Activated CD4-positive, alpha-beta T cell treated with anti-CD3 and anti-CD28 coated beads for 36 hours (primary cell): ENCODE data around the gene CFAP100. TPM values are rescaled to one million over a fixed set of nuclear protein-coding genes. Genes with fewer than 3 reads are reported as not detected.

Source experiments
- ATAC-seq: fragments of 200-7000 bp; cut with Tn5 transposase; one replicate; pipeline ENCODE4 v1.10.0; 2021; ENCODE audit warnings: mild to moderate bottlenecking, moderate library complexity
- CTCF ChIA-PET: fragments of 350-600 bp; sonication (Branson Sonifier 250); formaldehyde crosslinking; loops from one replicate; lab custom pipeline; 2021; ENCODE audit warnings: antibody characterized with exemption; lab: Charles Lee
- POLR2A ChIA-PET: fragments of 350-600 bp; sonication (Branson Sonifier 250); formaldehyde crosslinking; loops from one replicate; lab custom pipeline; 2021; ENCODE audit warnings: antibody characterized with exemption, inconsistent platforms; lab: Charles Lee
- DNase-seq: peaks from one replicate; pipeline ENCODE4 v3.0.0-alpha.2; 2020
- H3K27ac Mint-ChIP-seq: one replicate; pipeline ENCODE4 v1.8.0; 2021; ENCODE audit warnings: mixed read lengths
- H3K27me3 Mint-ChIP-seq: one replicate; pipeline ENCODE4 v1.8.0; 2021; ENCODE audit warnings: mixed read lengths
- H3K36me3 Mint-ChIP-seq: one replicate; pipeline ENCODE4 v1.8.0; 2021; ENCODE audit warnings: low read depth, mixed read lengths
- H3K4me1 Mint-ChIP-seq: one replicate; pipeline ENCODE4 v1.8.0; 2021; ENCODE audit warnings: mixed read lengths
- H3K4me3 Mint-ChIP-seq: one replicate; pipeline ENCODE4 v1.8.0; 2021; ENCODE audit warnings: mild to moderate bottlenecking, moderate library complexity, mixed read lengths
- H3K9me3 Mint-ChIP-seq: one replicate; pipeline ENCODE4 v1.8.0; 2021; ENCODE audit warnings: low read depth, mixed read lengths
- intact Hi-C, 2 experiments: fragments of 100-400 bp; cut with DNase I in 1 of 2; cut with micrococcal nuclease in 1 of 2; formaldehyde crosslinking; loops; one replicate each; pipeline versions ENCODE4 v1.14.2 to v1.15.1; 2022 to 2024; cut with DNase I, micrococcal nuclease
- total RNA-seq, 2 experiments: library from RNA; stranded (reverse); gene quantifications; one replicate each; pipeline ENCODE4 v1.2.3, GENCODE V29; 2021

Gene CFAP100
- total RNA-seq, 2 experiments from 2014 or later, result not detected

GRCh38 chr3:126380011-126380768 lies 14.5 kb upstream of the CFAP100 start:
- intact Hi-C loops, result no loop called here
- CTCF ChIA-PET, result no interaction called here
- ATAC-seq, result no peak

GRCh38 chr3:126381966-126382365 lies 12.7 kb upstream of the CFAP100 start:
- no peak for ATAC-seq
- POLR2A ChIA-PET, result no interaction called here
- intact Hi-C loops, result no loop called here
- no peaks in the 10 kb centered on the region for H3K4me1 Mint-ChIP-seq
- no peak overlapping the region for H3K4me3 Mint-ChIP-seq
- no peak for DNase-seq
- H3K9me3 Mint-ChIP-seq, result no peaks in the 10 kb centered on the region
- H3K27me3 Mint-ChIP-seq, result peaks cover 16% of the 10 kb centered on the region
- CTCF ChIA-PET, result no interaction called here
- H3K27ac Mint-ChIP-seq, result no peak overlapping the region
- H3K36me3 Mint-ChIP-seq, result no peaks in the 10 kb centered on the region

More at GRCh38 chr3:126380011-126380768, 14.5 kb upstream of the CFAP100 start:
- DNase-seq, result no peak
- Mint-ChIP-seq H3K4me1 (no peaks in the 10 kb centered on the region), H3K27ac (no peak overlapping the region), H3K9me3 (no peaks in the 10 kb centered on the region), H3K27me3 (peaks cover 12% of the 10 kb centered on the region), H3K4me3 (no peak overlapping the region), H3K36me3 (no peaks in the 10 kb centered on the region)
- POLR2A ChIA-PET, result no interaction called here

- Mint-ChIP-seq H3K4me1 (peaks cover 5% of the 10 kb centered on the region), H3K9me3 (no peaks in the 10 kb centered on the region), H3K4me3 (no peak overlapping the region), H3K27me3 (peaks cover 52% of the 10 kb centered on the region), H3K36me3 (no peaks in the 10 kb centered on the region), H3K27ac (no peak overlapping the region)
- POLR2A ChIA-PET, result no interaction called here
- CTCF ChIA-PET, result interaction anchor here (0.5 to 2.5 kb wide), 5 partner anchors 10 to 255 kb away, joined by 3 to 19 read pairs (median 3); no protein-coding TSS in a partner anchor
- DNase-seq, result peak; percentile 71
- intact Hi-C loops, result loop anchor here (1.0 to 5.0 kb wide), 5 partner anchors 130 to 467 kb away; no protein-coding TSS in a partner anchor
- peak; percentile 84 for ATAC-seq
These were observed 5.5 kb upstream of the CFAP100 start for GRCh38 chr3:126389112-126389793.

GRCh38 chr3:126389794-126390146 lies 4.9 kb upstream of the CFAP100 start:
- no peaks in the 10 kb centered on the region for H3K9me3 Mint-ChIP-seq
- no peaks in the 10 kb centered on the region for H3K36me3 Mint-ChIP-seq
- H3K4me1 Mint-ChIP-seq, result peaks cover 5% of the 10 kb centered on the region
- no peak for DNase-seq
- intact Hi-C loops, result loop anchor here (1.0 to 5.0 kb wide), 5 partner anchors 130 to 467 kb away; no protein-coding TSS in a partner anchor
- H3K27ac Mint-ChIP-seq, result no peak overlapping the region
- H3K27me3 Mint-ChIP-seq, result peaks cover 52% of the 10 kb centered on the region
- ChIA-PET CTCF (interaction anchor here (0.7 to 2.5 kb wide), 2 partner anchors 13 to 256 kb away, joined by 3 to 19 read pairs; no protein-coding TSS in a partner anchor), POLR2A (no interaction called here)
- ATAC-seq, result no peak
- H3K4me3 Mint-ChIP-seq, result no peak overlapping the region

GRCh38 chr3:126390201-126390600 lies 4.5 kb upstream of the CFAP100 start:
- intact Hi-C loops, result no loop called here

GRCh38 chr3:126390751-126391150 lies 4.0 kb upstream of the CFAP100 start:
- POLR2A ChIA-PET, result no interaction called here
- no peaks in the 10 kb centered on the region for H3K36me3 Mint-ChIP-seq
- CTCF ChIA-PET, result interaction anchor here (0.7 to 2.5 kb wide), 2 partner anchors 14 to 257 kb away, joined by 3 to 19 read pairs; no protein-coding TSS in a partner anchor
- H3K4me3 Mint-ChIP-seq, result no peak overlapping the region
- peaks cover 5% of the 10 kb centered on the region for H3K4me1 Mint-ChIP-seq
- intact Hi-C loops, result no loop called here
- H3K27ac Mint-ChIP-seq, result no peak overlapping the region
- DNase-seq, result no peak
- no peaks in the 10 kb centered on the region for H3K9me3 Mint-ChIP-seq
- H3K27me3 Mint-ChIP-seq, result peaks cover 54% of the 10 kb centered on the region
- ATAC-seq, result no peak

More at GRCh38 chr3:126390201-126390600, 4.5 kb upstream of the CFAP100 start:
- H3K36me3 Mint-ChIP-seq, result no peaks in the 10 kb centered on the region
- no peak for ATAC-seq
- peaks cover 5% of the 10 kb centered on the region for H3K4me1 Mint-ChIP-seq
- peaks cover 52% of the 10 kb centered on the region for H3K27me3 Mint-ChIP-seq
- no peak overlapping the region for H3K27ac Mint-ChIP-seq
- DNase-seq, result no peak
- ChIA-PET CTCF (interaction anchor here (0.7 to 2.5 kb wide), 2 partner anchors 13 to 256 kb away, joined by 3 to 19 read pairs; no protein-coding TSS in a partner anchor), POLR2A (no interaction called here)
- no peak overlapping the region for H3K4me3 Mint-ChIP-seq
- no peaks in the 10 kb centered on the region for H3K9me3 Mint-ChIP-seq

GRCh38 chr3:126391631-126392030 lies 3.1 kb upstream of the CFAP100 start:
- DNase-seq (no peak), ATAC-seq (no peak)
- ChIA-PET CTCF (interaction anchor here (0.6 to 1.0 kb wide), 2 partner anchors 23 to 1653 kb away, joined by 3 read pairs; no protein-coding TSS in a partner anchor), POLR2A (no interaction called here)
- intact Hi-C loops, result no loop called here
- H3K4me3 Mint-ChIP-seq, result no peak overlapping the region
- no peaks in the 10 kb centered on the region for H3K36me3 Mint-ChIP-seq
- no peak overlapping the region for H3K27ac Mint-ChIP-seq
- peaks cover 52% of the 10 kb centered on the region for H3K27me3 Mint-ChIP-seq
- H3K4me1 Mint-ChIP-seq, result peaks cover 5% of the 10 kb centered on the region
- H3K9me3 Mint-ChIP-seq, result no peaks in the 10 kb centered on the region

GRCh38 chr3:126392246-126392645 lies 2.5 kb upstream of the CFAP100 start:
- Mint-ChIP-seq H3K4me1 (peaks cover 5% of the 10 kb centered on the region), H3K27me3 (peaks cover 52% of the 10 kb centered on the region), H3K4me3 (no peak overlapping the region), H3K36me3 (no peaks in the 10 kb centered on the region), H3K27ac (no peak overlapping the region), H3K9me3 (no peaks in the 10 kb centered on the region)
- no peak for ATAC-seq
- intact Hi-C loops, result no loop called here
- ChIA-PET POLR2A (interaction anchor here (0.6 kb wide), 1 partner anchor 31 kb away, joined by 3 read pairs; no protein-coding TSS in a partner anchor), CTCF (interaction anchor here (0.7 to 1.1 kb wide), 4 partner anchors 11 to 61 kb away, joined by 3 read pairs; no protein-coding TSS in a partner anchor)
- DNase-seq, result no peak

- ATAC-seq (no peak), DNase-seq (no peak)
- Mint-ChIP-seq H3K4me1 (peaks cover 5% of the 10 kb centered on the region), H3K4me3 (no peak overlapping the region), H3K27me3 (peaks cover 47% of the 10 kb centered on the region), H3K27ac (no peak overlapping the region), H3K9me3 (no peaks in the 10 kb centered on the region), H3K36me3 (no peaks in the 10 kb centered on the region)
- CTCF ChIA-PET, result interaction anchor here (0.6 kb wide), 1 partner anchor 887 kb away, joined by 5 read pairs; no protein-coding TSS in a partner anchor
- intact Hi-C loops, result no loop called here
- POLR2A ChIA-PET, result no interaction called here
These were observed 1.1 kb upstream of the CFAP100 start for GRCh38 chr3:126393563-126393962.

GRCh38 chr3:126394977-126395321 lies 240 bp downstream of the CFAP100 start:
- Mint-ChIP-seq H3K9me3 (no peaks in the 10 kb centered on the region), H3K27me3 (peaks cover 42% of the 10 kb centered on the region), H3K27ac (no peak overlapping the region), H3K36me3 (no peaks in the 10 kb centered on the region), H3K4me1 (no peaks in the 10 kb centered on the region), H3K4me3 (no peak overlapping the region)
- ATAC-seq (no peak), DNase-seq (no peak)
- intact Hi-C loops, result no loop called here
- ChIA-PET CTCF (interaction anchor here (0.6 kb wide), 1 partner anchor 83 kb away, joined by 3 read pairs; no protein-coding TSS in a partner anchor), POLR2A (no interaction called here)

GRCh38 chr3:126395846-126396513 lies 1.3 kb downstream of the CFAP100 start:
- peaks cover 37% of the 10 kb centered on the region for H3K27me3 Mint-ChIP-seq
- intact Hi-C loops, result no loop called here
- DNase-seq (no peak), ATAC-seq (no peak)
- POLR2A ChIA-PET, result interaction anchor here (0.7 kb wide), 1 partner anchor 25 kb away, joined by 3 read pairs; no protein-coding TSS in a partner anchor
- CTCF ChIA-PET, result interaction anchor here (0.7 to 1.2 kb wide), 2 partner anchors 8 to 414 kb away, joined by 3 read pairs; no protein-coding TSS in a partner anchor
- no peaks in the 10 kb centered on the region for H3K36me3 Mint-ChIP-seq
- H3K27ac Mint-ChIP-seq, result no peak overlapping the region
- H3K9me3 Mint-ChIP-seq, result no peaks in the 10 kb centered on the region
- no peak overlapping the region for H3K4me3 Mint-ChIP-seq
- no peaks in the 10 kb centered on the region for H3K4me1 Mint-ChIP-seq
